Measurements from ENCODE around the gene DLX1. TPM values are rescaled to one million over a fixed set of nuclear protein-coding genes. Genes with fewer than 3 reads are reported as not detected.
"Not testable (repeated sequence)": the region's sequence is repeated elsewhere in the genome, so short reads cannot be mapped to it uniquely, and the experiment has no call there.

DLX1 gene
- total RNA-seq, 1 donor from 2014 or later: not detected

DNA sequence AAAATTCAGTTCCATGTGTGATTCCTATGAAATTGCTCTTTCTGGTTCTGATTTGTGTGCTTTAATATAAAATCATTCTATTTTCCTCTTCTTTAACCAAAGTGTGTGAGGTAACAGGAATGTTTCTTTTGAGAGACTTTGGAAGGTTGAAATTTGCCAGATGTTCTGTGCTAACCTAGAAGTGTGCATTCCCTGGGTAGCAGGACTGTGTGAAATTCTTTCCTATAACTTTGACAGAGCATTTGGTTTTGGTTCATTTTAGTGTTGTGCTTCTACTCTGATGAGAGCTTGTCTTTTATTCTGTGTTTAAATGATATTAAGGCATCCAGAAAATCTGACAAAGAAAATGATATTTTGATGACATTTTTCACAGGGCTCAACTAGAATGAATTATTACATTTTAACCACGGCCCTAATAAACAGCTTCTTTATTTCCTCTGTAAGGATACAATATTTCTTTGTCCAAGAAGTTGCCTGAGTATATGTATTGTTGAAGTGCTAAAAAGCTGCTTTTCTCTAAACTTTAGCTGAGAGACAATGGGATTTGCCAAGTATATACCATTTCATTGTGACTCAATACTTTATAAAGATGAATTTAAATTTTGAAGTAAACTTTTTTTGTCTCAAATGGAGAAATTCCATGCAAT, 34.7 kb upstream of the DLX1 start:
- FAIRE-seq (no peak), DNase-seq (ENCODE audit: low read depth) (no peak)
- no peaks in the 10 kb centered on the region for H3K36me3 ChIP-seq (ENCODE audit: control insufficient read depth, insufficient read depth, low read length)
- TF ChIP-seq, protein P1, sequence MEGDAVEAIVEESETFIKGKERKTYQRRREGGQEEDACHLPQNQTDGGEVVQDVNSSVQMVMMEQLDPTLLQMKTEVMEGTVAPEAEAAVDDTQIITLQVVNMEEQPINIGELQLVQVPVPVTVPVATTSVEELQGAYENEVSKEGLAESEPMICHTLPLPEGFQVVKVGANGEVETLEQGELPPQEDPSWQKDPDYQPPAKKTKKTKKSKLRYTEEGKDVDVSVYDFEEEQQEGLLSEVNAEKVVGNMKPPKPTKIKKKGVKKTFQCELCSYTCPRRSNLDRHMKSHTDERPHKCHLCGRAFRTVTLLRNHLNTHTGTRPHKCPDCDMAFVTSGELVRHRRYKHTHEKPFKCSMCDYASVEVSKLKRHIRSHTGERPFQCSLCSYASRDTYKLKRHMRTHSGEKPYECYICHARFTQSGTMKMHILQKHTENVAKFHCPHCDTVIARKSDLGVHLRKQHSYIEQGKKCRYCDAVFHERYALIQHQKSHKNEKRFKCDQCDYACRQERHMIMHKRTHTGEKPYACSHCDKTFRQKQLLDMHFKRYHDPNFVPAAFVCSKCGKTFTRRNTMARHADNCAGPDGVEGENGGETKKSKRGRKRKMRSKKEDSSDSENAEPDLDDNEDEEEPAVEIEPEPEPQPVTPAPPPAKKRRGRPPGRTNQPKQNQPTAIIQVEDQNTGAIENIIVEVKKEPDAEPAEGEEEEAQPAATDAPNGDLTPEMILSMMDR (IDR thresholded peaks at IDR 0.05; ENCODE audit: insufficient read depth, low read length, severe bottlenecking): no peak
- no peak overlapping the region for H3K4me3 ChIP-seq (ENCODE audit: low read depth, low read length)
- no peaks in the 10 kb centered on the region for H3K27me3 ChIP-seq (ENCODE audit: control insufficient read depth, insufficient read depth, low read length)

DNA sequence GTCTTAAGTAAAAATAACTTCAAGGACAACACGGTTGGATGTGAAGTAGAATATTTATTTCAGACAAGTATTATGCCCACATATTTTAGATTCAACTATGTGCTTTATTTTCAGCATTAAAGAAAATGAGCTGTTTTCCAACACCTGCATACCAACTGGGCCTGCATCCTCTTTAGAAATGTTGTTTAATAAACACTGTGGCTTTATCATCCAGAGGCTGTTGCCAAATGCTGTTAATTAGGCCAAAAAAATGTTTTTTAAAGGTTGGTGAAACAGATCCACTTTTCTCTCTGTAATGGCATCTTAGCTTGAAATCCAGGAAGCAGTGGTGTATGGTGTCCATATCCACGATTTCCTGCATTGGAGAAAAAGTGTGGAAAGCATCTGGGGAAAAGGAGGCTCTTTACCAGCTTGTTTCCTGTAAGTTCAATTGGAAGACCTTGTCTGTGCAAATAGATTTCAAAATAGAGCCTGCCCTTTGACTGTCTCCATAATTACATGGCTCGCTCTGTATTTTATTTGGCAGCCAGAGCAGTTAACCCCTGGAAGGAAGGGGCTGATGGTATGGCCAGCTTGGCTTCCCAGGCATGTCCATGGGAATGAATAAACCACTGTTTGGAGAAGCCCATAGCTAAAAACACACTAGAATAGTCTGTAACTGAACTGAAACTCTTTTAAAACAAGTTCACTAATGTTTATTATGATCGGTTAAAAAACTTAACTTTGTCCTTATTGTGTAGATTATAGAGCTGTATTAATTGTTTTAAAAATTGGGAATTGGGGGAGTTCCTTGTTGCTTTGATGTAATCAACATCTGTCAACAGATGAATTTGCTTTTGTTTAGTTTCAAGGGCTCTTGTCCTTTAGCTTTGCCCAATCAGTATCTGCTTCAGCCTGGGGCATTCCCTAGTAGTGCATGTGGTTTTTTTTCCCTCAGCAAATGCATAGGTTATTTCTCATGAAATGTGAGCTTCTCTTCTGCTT, 33.0 kb upstream of the DLX1 start:
- TF ChIP-seq, protein P1 (IDR thresholded peaks at IDR 0.05; ENCODE audit: insufficient read depth, low read length, severe bottlenecking): no peak
- H3K4me3 ChIP-seq (ENCODE audit: low read depth, low read length): no peak overlapping the region
- DNase-seq (ENCODE audit: low read depth) (no peak), FAIRE-seq (no peak)
- no peaks in the 10 kb centered on the region for H3K27me3 ChIP-seq (ENCODE audit: control insufficient read depth, insufficient read depth, low read length)
- no peaks in the 10 kb centered on the region for H3K36me3 ChIP-seq (ENCODE audit: control insufficient read depth, insufficient read depth, low read length)

DNA sequence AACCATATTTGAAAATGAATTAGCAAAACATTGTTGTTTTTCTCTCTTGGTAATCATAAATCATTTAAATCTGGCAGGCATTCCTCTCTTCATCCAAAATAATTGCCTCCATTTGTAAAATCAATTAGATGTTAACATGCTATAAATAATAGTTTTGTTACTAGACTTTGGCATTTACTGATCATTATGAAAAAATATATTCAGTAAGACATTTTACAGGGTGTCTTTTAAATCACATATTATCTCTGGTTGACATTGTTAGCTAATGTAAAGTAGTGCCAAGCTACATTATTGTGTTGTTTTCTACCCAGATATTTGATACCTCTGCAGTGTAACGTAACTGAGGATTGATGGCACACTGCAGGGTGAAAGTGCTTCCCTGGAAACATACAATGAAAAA, 31.8 kb upstream of the DLX1 start:
- Histone ChIP-seq H3K27me3 (ENCODE audit: control insufficient read depth, insufficient read depth, low read length) (no peaks in the 10 kb centered on the region), H3K4me3 (ENCODE audit: low read depth, low read length) (no peak overlapping the region), H3K36me3 (ENCODE audit: control insufficient read depth, insufficient read depth, low read length) (no peaks in the 10 kb centered on the region)
- no peak for FAIRE-seq
- TF ChIP-seq, protein P1 (IDR thresholded peaks at IDR 0.05; ENCODE audit: insufficient read depth, low read length, severe bottlenecking): no peak
- no peak for DNase-seq (ENCODE audit: low read depth)

DNA sequence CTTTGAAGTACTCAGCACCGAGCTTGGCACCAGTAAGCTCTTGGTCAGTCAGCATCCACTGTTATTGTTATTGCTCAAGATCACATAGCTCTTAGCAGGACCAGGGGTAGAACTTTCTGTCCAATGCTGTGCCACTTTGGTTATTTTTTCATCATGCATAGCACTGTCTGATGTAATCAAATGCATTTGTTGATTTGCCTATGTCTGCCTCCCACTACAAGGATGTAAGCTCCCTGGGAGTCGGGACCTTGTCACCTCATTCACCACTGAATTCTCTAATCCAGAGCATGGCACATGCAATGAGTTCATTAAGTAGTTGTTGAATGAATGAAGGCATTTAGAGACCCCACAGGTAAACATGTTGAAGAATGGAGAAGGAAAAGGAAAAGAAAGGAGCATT, 29.0 kb upstream of the DLX1 start:
- DNase-seq (ENCODE audit: low read depth) (no peak), FAIRE-seq (no peak)
- Histone ChIP-seq H3K36me3 (ENCODE audit: control insufficient read depth, insufficient read depth, low read length) (no peaks in the 10 kb centered on the region), H3K27me3 (ENCODE audit: control insufficient read depth, insufficient read depth, low read length) (no peaks in the 10 kb centered on the region), H3K4me3 (ENCODE audit: low read depth, low read length) (no peak overlapping the region)
- TF ChIP-seq, protein P1 (IDR thresholded peaks at IDR 0.05; ENCODE audit: insufficient read depth, low read length, severe bottlenecking): no peak

DNA sequence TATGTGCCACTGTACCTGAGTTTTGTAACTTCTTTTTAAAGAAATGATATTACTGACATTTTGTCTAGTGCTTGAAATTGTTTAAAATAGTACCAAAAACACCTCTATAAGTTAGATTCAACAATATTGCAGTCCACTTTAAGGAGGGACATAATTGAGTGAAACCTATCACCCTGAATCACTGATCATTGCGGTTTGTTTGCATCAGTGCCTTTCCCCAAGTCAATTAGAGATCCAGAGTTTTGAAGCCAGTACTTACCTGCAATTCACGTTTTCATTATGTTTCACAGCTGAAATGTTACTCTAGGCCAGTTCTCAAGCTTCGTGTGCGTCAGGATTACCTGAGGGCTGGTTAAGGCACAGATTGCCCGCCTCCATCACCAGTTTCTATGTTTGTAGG, 26.6 kb upstream of the DLX1 start:
- TF ChIP-seq, protein P1 (IDR thresholded peaks at IDR 0.05; ENCODE audit: insufficient read depth, low read length, severe bottlenecking): no peak
- H3K4me3 ChIP-seq (ENCODE audit: low read depth, low read length): no peak overlapping the region
- no peak for DNase-seq (ENCODE audit: low read depth)
- H3K36me3 ChIP-seq (ENCODE audit: control insufficient read depth, insufficient read depth, low read length): no peaks in the 10 kb centered on the region
- no peaks in the 10 kb centered on the region for H3K27me3 ChIP-seq (ENCODE audit: control insufficient read depth, insufficient read depth, low read length)
- no peak for FAIRE-seq

DNA sequence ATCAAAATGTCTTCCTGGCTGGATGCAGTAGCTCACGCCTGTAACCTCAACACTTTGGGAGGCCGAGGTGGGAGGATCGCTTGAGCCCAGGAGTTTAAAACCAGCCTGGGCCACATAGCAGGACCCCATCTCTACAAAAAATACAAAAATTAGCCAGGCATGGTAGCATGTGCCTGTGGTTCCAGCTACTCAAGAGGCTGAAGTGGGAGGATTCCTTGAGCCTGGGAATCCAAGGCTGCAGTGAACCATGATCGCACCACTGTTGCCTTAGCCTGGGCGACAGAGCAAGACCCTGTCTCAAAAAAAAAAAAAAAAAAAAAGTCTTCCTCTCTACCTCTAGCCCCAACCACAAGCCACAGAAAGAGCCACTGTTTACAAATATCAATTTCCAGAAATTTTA, 25.2 kb upstream of the DLX1 start:
- H3K36me3 ChIP-seq (ENCODE audit: control insufficient read depth, insufficient read depth, low read length); FAIRE-seq; DNase-seq (ENCODE audit: low read depth); H3K27me3 ChIP-seq (ENCODE audit: control insufficient read depth, insufficient read depth, low read length); H3K4me3 ChIP-seq (ENCODE audit: low read depth, low read length): not testable (repeated sequence)

Data from bronchial epithelial cell (primary cell).